ENCODE results near the gene SCG3.
"Not testable (repeated sequence)": the region's sequence is repeated elsewhere in the genome, so short reads cannot be mapped to it uniquely, and the experiment has no call there.

Gene SCG3

GRCh38 chr15:51642696-51643095 lies 38.6 kb upstream of the SCG3 start:
- Histone ChIP-seq H3K9me2 (replicated peaks; ENCODE audit: insufficient read depth, low read length) (no peaks in the 10 kb centered on the region), H3K27me3 (ENCODE audit: low read length) (no peaks in the 10 kb centered on the region), H3K9me3 (ENCODE audit: insufficient read depth, low read length) (no peaks in the 10 kb centered on the region), H3F3A (ENCODE audit: insufficient read depth) (no peaks in the 10 kb centered on the region), H2AFZ (ENCODE audit: low read depth, low read length, severe bottlenecking) (no peak overlapping the region), H3K27ac (ENCODE audit: low read depth, low read length) (no peak overlapping the region), H3K36me3 (ENCODE audit: low read length) (no peaks in the 10 kb centered on the region), H3K4me3 (ENCODE audit: insufficient read depth, low read length, poor library complexity, severe bottlenecking) (no peak overlapping the region), H3K4me2 (ENCODE audit: low read depth, low read length, poor library complexity, severe bottlenecking) (no peak overlapping the region), H4K20me1 (ENCODE audit: low read depth, low read length) (no peaks in the 10 kb centered on the region), H3K79me2 (ENCODE audit: insufficient read depth, low read length) (no peaks in the 10 kb centered on the region), H3K9ac (ENCODE audit: low read length) (no peak overlapping the region)
- TF ChIP-seq EZH2phosphoT487 (conservative IDR thresholded peaks at IDR 0.05; ENCODE audit: low read length) (no peak), CTCF (IDR thresholded peaks at IDR 0.05; ENCODE audit: insufficient read depth, low read length, poor library complexity, severe bottlenecking) (no peak)

DNA sequence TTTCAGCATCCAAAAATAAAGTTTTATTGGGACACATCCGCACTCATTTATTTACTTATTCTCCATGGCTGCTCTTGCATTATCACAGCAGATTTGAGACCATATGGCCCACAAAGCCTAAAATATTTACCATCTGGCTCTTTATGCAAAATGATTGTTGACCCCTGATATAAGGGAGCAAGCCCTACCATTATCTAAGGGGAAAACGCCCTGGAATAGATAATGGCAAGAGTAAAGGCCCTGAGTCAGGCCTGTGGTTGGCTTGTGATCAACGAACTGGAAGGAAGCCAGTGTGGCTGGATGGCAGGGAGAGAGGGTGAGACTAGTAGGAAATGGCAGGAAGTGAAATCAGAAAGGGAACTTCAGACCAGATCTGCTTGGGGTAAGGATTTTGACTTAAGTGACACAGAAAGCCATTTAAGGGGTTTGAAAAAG lies 34.2 kb upstream of the SCG3 start:
- Histone ChIP-seq H3K79me2 (ENCODE audit: insufficient read depth, low read length) (no peaks in the 10 kb centered on the region), H3K36me3 (ENCODE audit: low read length) (no peaks in the 10 kb centered on the region), H4K20me1 (ENCODE audit: low read depth, low read length) (no peaks in the 10 kb centered on the region), H2AFZ (ENCODE audit: low read depth, low read length, severe bottlenecking) (no peak overlapping the region), H3K27ac (ENCODE audit: low read depth, low read length) (no peak overlapping the region), H3K4me3 (ENCODE audit: insufficient read depth, low read length, poor library complexity, severe bottlenecking) (no peak overlapping the region), H3K4me2 (ENCODE audit: low read depth, low read length, poor library complexity, severe bottlenecking) (no peak overlapping the region), H3K9me3 (ENCODE audit: insufficient read depth, low read length) (no peaks in the 10 kb centered on the region), H3K27me3 (ENCODE audit: low read length) (no peaks in the 10 kb centered on the region), H3F3A (ENCODE audit: insufficient read depth) (no peaks in the 10 kb centered on the region), H3K9me2 (replicated peaks; ENCODE audit: insufficient read depth, low read length) (no peaks in the 10 kb centered on the region), H3K9ac (ENCODE audit: low read length) (no peak overlapping the region)
- TF ChIP-seq CTCF (IDR thresholded peaks at IDR 0.05; ENCODE audit: insufficient read depth, low read length, poor library complexity, severe bottlenecking) (no peak), EZH2phosphoT487 (conservative IDR thresholded peaks at IDR 0.05; ENCODE audit: low read length) (no peak)

GRCh38 chr15:51648101-51648500 lies 33.2 kb upstream of the SCG3 start:
- not testable (repeated sequence) for H3K27me3 ChIP-seq (ENCODE audit: low read length); H3K36me3 ChIP-seq (ENCODE audit: low read length); H3K27ac ChIP-seq (ENCODE audit: low read depth, low read length); H3F3A ChIP-seq (ENCODE audit: insufficient read depth); H3K9ac ChIP-seq (ENCODE audit: low read length); H3K9me3 ChIP-seq (ENCODE audit: insufficient read depth, low read length); H3K4me2 ChIP-seq (ENCODE audit: low read depth, low read length, poor library complexity, severe bottlenecking); H3K9me2 ChIP-seq (replicated peaks; ENCODE audit: insufficient read depth, low read length); H3K79me2 ChIP-seq (ENCODE audit: insufficient read depth, low read length); H2AFZ ChIP-seq (ENCODE audit: low read depth, low read length, severe bottlenecking); H4K20me1 ChIP-seq (ENCODE audit: low read depth, low read length); H3K4me3 ChIP-seq (ENCODE audit: insufficient read depth, low read length, poor library complexity, severe bottlenecking)

DNA sequence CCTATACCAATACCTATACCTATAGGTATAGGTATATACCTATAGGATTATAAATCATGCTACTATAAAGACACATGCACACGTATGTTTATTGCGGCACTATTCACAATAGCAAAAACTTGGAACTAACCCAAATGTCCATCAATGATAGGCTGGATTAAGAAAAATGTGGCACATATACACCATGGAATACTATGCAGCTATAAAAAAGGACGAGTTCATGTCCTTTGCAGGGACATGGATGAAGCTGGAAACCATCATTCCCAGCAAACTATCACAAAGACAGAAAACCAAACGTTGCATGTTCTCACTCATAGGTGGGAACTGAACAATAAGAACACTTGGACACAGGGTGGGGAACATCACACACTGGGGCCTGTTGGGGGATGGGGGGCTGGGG lies 32.7 kb upstream of the SCG3 start:
- not testable (repeated sequence) for H3K79me2 ChIP-seq (ENCODE audit: insufficient read depth, low read length); H3K4me3 ChIP-seq (ENCODE audit: insufficient read depth, low read length, poor library complexity, severe bottlenecking); H3K27ac ChIP-seq (ENCODE audit: low read depth, low read length); H3F3A ChIP-seq (ENCODE audit: insufficient read depth); H3K4me2 ChIP-seq (ENCODE audit: low read depth, low read length, poor library complexity, severe bottlenecking); H3K9me3 ChIP-seq (ENCODE audit: insufficient read depth, low read length); H2AFZ ChIP-seq (ENCODE audit: low read depth, low read length, severe bottlenecking); H3K36me3 ChIP-seq (ENCODE audit: low read length); H4K20me1 ChIP-seq (ENCODE audit: low read depth, low read length); H3K9me2 ChIP-seq (replicated peaks; ENCODE audit: insufficient read depth, low read length); H3K27me3 ChIP-seq (ENCODE audit: low read length); H3K9ac ChIP-seq (ENCODE audit: low read length)

All from SU-DHL-6 (cell line).